Esophagus squamous epithelium (tissue), 4 donors: ENCODE results near the gene WNK2.

Experiments used
- CTCF ChIP-seq, 6 experiments: fragments of 450-650 bp in 4 of 6; fragments of 200-600 bp in 2 of 6; sonication (generic) in 2 of 6; IDR thresholded peaks; one replicate each; pipeline ENCODE4 v1.5.1; 2016 to 2019; ENCODE audit warnings: antibody characterized with exemption in 6 of 6, mild to moderate bottlenecking in 4 of 6, moderate library complexity in 4 of 6
- POLR2A ChIP-seq, 4 donors: fragments of 450-650 bp; IDR thresholded peaks; one replicate each; pipeline ENCODE4 v1.6.1; 2017; ENCODE audit warnings: antibody characterized with exemption in 4 of 4, mild to moderate bottlenecking in 4 of 4, moderate library complexity in 3 of 4

GRCh38 chr9:93177676-93178075, 6.3 kb upstream of the WNK2 start:
- TF ChIP-seq POLR2A (IDR thresholded peaks at IDR 0.05), result no peak
- no peak for TF ChIP-seq CTCF (IDR thresholded peaks at IDR 0.05)
